Measurements from ENCODE around the gene MROH8. TPM values are rescaled to one million over a fixed set of nuclear protein-coding genes. Genes with fewer than 3 reads are reported as not detected.
A peak's percentile ranks its signal among the peaks of the same experiment; 100 is the strongest.

Gene MROH8
- 1 to 10 TPM in 3 of 4 donors, under 1 TPM in 1; 0.83 to 4.7 (median 3.1) TPM for total RNA-seq

GRCh38 chr20:37178839-37179682, at the start of gene MROH8, which contains the start of gene RPN2:
Gene MROH8 (minus strand): TSS chr20:37179548.
Gene RPN2 (plus strand): TSS chr20:37179330. CDS start chr20:37179357, 27 bp downstream.
- peak within 1 kb of the TSS; percentile 99 for H3K27ac ChIP-seq
- under 1% methylated on average over 26 of the region's 80 CpGs for WGBS
- H3K4me1 ChIP-seq = peaks cover 22% of the 10 kb centered on the region
- peaks cover 6% of the 10 kb centered on the region for H3K36me3 ChIP-seq
- peak within 1 kb of the TSS; percentile 93 for H3K4me3 ChIP-seq
- H3K9me3 ChIP-seq = no peaks in the 10 kb centered on the region
- peak; percentile 99 for DNase-seq (ENCODE audit: low spot score in 2 of 2)
- H3K27me3 ChIP-seq = no peaks in the 10 kb centered on the region
- TF ChIP-seq POLR2AphosphoS5 (IDR thresholded peaks at IDR 0.05) = peak in 2 of 3 donors; percentile 62 to 88
- no peak for TF ChIP-seq CTCF (IDR thresholded peaks at IDR 0.05)

- WGBS = 64% methylated on average over 5 of the region's 5 CpGs
- TF ChIP-seq EP300 (IDR thresholded peaks at IDR 0.05) = no peak
- no peak for TF ChIP-seq POLR2A (IDR thresholded peaks at IDR 0.05)
- TF ChIP-seq CTCF (IDR thresholded peaks at IDR 0.05) = no peak
- TF ChIP-seq POLR2AphosphoS5 (IDR thresholded peaks at IDR 0.05) = no peak
Measured at GRCh38 chr20:37228656-37229055, 49.3 kb upstream of the MROH8 start.

GRCh38 chr20:37228082-37228481, 48.7 kb upstream of the MROH8 start:
- TF ChIP-seq POLR2A (IDR thresholded peaks at IDR 0.05) (no peak), EP300 (IDR thresholded peaks at IDR 0.05) (no peak), POLR2AphosphoS5 (IDR thresholded peaks at IDR 0.05) (no peak), CTCF (IDR thresholded peaks at IDR 0.05) (no peak)
- Histone ChIP-seq H3K9me3 (no peaks in the 10 kb centered on the region), H3K36me3 (peaks cover 97% of the 10 kb centered on the region), H3K27me3 (no peaks in the 10 kb centered on the region), H3K4me3 (no peak overlapping the region), H3K27ac (no peak overlapping the region), H3K4me1 (peaks cover 19% of the 10 kb centered on the region)
- WGBS = 55% methylated on average over 6 of the region's 6 CpGs
- peak in 1 of 2 donors; percentile 23 for DNase-seq (ENCODE audit: low spot score in 2 of 2)

More at GRCh38 chr20:37228656-37229055, 49.3 kb upstream of the MROH8 start:
- peaks cover 98% of the 10 kb centered on the region for H3K36me3 ChIP-seq
- no peaks in the 10 kb centered on the region for H3K9me3 ChIP-seq
- H3K27me3 ChIP-seq = no peaks in the 10 kb centered on the region
- peaks cover 19% of the 10 kb centered on the region for H3K4me1 ChIP-seq
- H3K4me3 ChIP-seq = no peak overlapping the region
- DNase-seq (ENCODE audit: low spot score in 2 of 2) = peak in 1 of 2 donors; percentile 35
- H3K27ac ChIP-seq = no peak overlapping the region

GRCh38 chr20:37226889-37227288, 47.5 kb upstream of the MROH8 start:
- Histone ChIP-seq H3K9me3 (no peaks in the 10 kb centered on the region), H3K27me3 (no peaks in the 10 kb centered on the region), H3K36me3 (peaks cover 87% of the 10 kb centered on the region), H3K4me3 (no peak overlapping the region), H3K4me1 (peaks cover 19% of the 10 kb centered on the region), H3K27ac (no peak overlapping the region)
- peak in 1 of 2 donors; percentile 57 for DNase-seq (ENCODE audit: low spot score in 2 of 2)
- no peak for TF ChIP-seq POLR2AphosphoS5 (IDR thresholded peaks at IDR 0.05)
- TF ChIP-seq POLR2A (IDR thresholded peaks at IDR 0.05) = no peak
- TF ChIP-seq EP300 (IDR thresholded peaks at IDR 0.05) = no peak
- no peak for TF ChIP-seq CTCF (IDR thresholded peaks at IDR 0.05)
- 77% methylated on average over 3 of the region's 3 CpGs for WGBS

- Histone ChIP-seq H3K27me3 (no peaks in the 10 kb centered on the region), H3K4me1 (peaks cover 22% of the 10 kb centered on the region), H3K4me3 (no peak overlapping the region), H3K36me3 (peaks cover 70% of the 10 kb centered on the region), H3K9me3 (no peaks in the 10 kb centered on the region), H3K27ac (no peak overlapping the region)
- 71% methylated on average over 5 of the region's 5 CpGs for WGBS
- DNase-seq (ENCODE audit: low spot score in 2 of 2) = peak in 1 of 2 donors; percentile 7
- no peak for TF ChIP-seq POLR2AphosphoS5 (IDR thresholded peaks at IDR 0.05)
- no peak for TF ChIP-seq CTCF (IDR thresholded peaks at IDR 0.05)
- no peak for TF ChIP-seq POLR2A (IDR thresholded peaks at IDR 0.05)
- no peak for TF ChIP-seq EP300 (IDR thresholded peaks at IDR 0.05)
Measured at GRCh38 chr20:37225146-37225545, 45.8 kb upstream of the MROH8 start.
